Mucosa of stomach (tissue), 1 donor: Measurements from ENCODE around the gene EVA1C.
"Not testable (repeated sequence)": the region's sequence is repeated elsewhere in the genome, so short reads cannot be mapped to it uniquely, and the experiment has no call there.

Experiments
- H3K27me3 ChIP-seq: one replicate; pipeline ENCODE4 v1.7.0; 2013; ENCODE audit warnings: mild to moderate bottlenecking, low read length; ENCODE audit not compliant: control insufficient read depth, insufficient read depth
- H3K36me3 ChIP-seq: one replicate; pipeline ENCODE4 v1.7.0; 2013; ENCODE audit warnings: low read length; ENCODE audit not compliant: control insufficient read depth, insufficient read depth
- H3K4me1 ChIP-seq: one replicate; pipeline ENCODE4 v1.7.0; 2013; ENCODE audit warnings: mild to moderate bottlenecking, low read length; ENCODE audit not compliant: control insufficient read depth, insufficient read depth
- H3K4me3 ChIP-seq: one replicate; pipeline ENCODE4 v1.7.0; 2013; ENCODE audit warnings: low read length
- H3K9ac ChIP-seq: one replicate; pipeline ENCODE4 v1.7.0; 2013; ENCODE audit warnings: mild to moderate bottlenecking, low read length, moderate library complexity
- H3K9me3 ChIP-seq: one replicate; pipeline ENCODE4 v1.7.0; 2013; ENCODE audit warnings: mild to moderate bottlenecking, low read length, moderate library complexity; ENCODE audit not compliant: control insufficient read depth
- donor health status: Pancreatic carcinoma.

Gene EVA1C

DNA sequence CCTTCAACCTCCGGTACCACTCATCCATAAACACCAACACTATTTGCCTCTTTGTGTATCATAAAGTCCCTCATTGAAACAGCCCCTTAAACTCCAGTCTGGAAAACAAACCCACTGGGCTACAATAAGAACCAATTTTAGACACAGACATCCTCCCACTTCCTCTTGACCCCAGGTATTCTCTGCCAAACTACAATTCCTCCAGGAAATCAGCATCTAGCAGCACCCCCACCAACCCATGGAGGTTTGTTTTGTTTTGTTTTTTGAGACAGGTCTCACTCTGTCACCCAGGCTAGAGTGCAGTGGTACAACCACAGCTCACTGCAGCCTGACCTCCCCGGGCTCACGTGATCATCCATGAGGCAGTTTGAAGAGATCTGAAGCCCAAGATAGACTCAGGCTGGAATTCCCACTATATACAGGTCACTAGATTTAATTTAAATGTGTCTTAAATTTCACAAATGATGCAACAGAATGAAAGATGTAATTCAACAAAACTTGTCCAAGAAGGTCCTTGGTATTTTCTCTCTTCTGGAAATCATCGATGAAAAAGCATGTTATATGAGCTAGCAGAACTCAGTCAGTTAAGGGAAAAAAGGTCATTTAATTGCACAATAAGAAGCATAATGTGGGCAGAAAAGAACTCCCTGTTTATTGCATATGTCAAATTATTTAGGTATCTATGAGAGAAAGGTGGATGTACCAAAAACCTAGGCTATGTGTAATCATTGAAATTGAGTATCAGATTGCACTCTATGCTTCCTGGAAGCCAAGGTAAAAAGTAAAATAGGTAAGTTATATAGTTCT lies 142.5 kb downstream of the EVA1C start:
- Histone ChIP-seq H3K36me3 (no peaks in the 10 kb centered on the region), H3K27me3 (no peaks in the 10 kb centered on the region)

DNA sequence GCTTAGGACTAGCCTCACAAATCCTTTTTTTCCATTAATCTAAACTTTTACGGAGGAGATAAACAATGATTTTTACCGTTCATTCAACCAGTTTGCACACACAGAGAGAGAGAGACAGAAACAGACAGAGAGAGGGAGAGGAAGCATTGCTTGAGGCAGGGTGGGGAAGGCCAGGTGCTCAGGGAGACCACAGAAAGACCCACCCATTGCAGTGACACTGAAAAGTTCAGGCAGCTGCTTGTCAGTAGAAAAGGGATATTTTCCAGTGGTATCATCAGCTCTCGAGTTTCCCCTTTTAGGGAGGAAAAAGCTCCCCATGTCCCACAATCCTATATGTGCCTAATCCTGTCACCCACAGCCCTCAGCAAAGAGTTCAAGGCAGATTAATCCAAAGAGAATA lies 145.6 kb downstream of the EVA1C start:
- Histone ChIP-seq H3K9me3 (no peaks in the 10 kb centered on the region), H3K4me3 (no peak overlapping the region), H3K36me3 (no peaks in the 10 kb centered on the region), H3K27me3 (no peaks in the 10 kb centered on the region), H3K9ac (no peak overlapping the region), H3K4me1 (no peaks in the 10 kb centered on the region)

More for the DNA sequence above, 142.5 kb downstream of the EVA1C start:
- no peak overlapping the region for H3K4me3 ChIP-seq
- H3K9me3 ChIP-seq = no peaks in the 10 kb centered on the region
- no peak overlapping the region for H3K9ac ChIP-seq
- no peaks in the 10 kb centered on the region for H3K4me1 ChIP-seq

DNA sequence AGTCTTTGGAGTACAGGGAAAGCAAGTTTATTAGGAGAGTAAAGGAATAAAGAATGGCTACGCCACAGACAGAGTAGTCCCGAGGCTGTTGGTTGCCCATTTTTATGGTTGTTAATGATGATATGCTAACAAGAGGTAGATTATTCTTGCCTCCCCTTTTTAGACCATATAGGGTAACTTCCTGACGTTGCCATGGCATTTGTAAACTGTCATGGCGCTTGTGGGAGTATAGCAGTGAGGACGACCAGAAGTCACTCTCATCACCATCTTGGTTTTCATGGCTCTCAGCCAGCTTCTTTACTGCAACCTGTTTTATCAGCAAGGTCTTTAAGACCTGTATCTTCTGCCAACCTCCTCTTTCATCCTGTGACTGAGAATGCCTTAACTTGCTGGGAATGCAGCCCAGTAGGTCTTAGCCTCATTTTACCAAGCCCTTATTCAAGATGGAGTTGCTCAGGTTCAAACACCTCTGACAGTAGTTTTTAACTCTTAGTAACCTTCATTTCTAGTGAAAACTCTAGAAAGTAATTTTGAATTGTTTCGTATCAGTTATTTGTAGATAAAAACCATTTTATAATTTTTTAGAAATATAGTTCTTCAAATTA lies 146.6 kb downstream of the EVA1C start:
- Histone ChIP-seq H3K4me1 (no peaks in the 10 kb centered on the region), H3K4me3 (no peak overlapping the region), H3K27me3 (no peaks in the 10 kb centered on the region), H3K36me3 (no peaks in the 10 kb centered on the region), H3K9me3 (no peaks in the 10 kb centered on the region), H3K9ac (no peak overlapping the region)

DNA sequence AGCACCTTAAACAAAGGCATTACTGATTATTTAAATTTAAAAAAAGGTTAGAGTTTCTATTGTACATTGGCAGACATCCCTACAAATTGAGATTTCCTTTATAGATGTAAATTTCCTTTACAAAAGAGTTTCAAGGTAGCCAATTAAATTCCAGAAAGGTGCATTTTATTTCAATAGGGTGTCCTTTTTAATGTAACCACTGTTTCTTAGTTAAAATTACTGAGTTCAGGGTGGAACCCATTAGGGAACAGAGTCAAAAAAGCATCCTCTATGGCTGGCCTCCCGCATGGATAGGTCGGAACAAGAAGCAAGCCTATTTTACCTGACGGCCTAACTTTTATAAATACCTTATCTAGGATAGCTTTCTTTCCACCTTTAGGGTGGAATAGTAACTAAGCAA lies 148.4 kb downstream of the EVA1C start:
- Histone ChIP-seq H3K9ac (no peak overlapping the region), H3K27me3 (no peaks in the 10 kb centered on the region), H3K36me3 (no peaks in the 10 kb centered on the region), H3K4me3 (no peak overlapping the region), H3K9me3 (no peaks in the 10 kb centered on the region), H3K4me1 (no peaks in the 10 kb centered on the region)

DNA sequence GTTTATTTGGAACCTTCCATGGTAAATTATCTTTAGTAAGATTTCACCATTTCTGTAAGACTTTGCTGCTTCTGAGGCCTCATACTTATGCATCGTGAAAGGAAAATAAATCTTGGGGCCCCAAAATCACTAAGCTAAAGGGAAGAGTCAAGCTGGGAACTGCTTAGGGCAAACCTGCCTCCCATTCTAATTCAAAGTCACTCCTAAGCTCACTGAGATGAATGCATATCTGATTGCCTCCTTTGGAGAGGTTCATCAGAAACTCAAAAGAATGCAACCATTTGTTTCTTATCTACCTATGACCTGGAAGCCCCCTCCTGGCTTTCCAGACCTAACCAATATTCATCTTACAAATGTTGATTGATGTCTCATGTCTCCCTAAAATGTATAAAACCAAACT lies 149.0 kb downstream of the EVA1C start:
- H3K4me1 ChIP-seq, H3K36me3 ChIP-seq, H3K9ac ChIP-seq, H3K4me3 ChIP-seq, H3K27me3 ChIP-seq, H3K9me3 ChIP-seq: not testable (repeated sequence)

DNA sequence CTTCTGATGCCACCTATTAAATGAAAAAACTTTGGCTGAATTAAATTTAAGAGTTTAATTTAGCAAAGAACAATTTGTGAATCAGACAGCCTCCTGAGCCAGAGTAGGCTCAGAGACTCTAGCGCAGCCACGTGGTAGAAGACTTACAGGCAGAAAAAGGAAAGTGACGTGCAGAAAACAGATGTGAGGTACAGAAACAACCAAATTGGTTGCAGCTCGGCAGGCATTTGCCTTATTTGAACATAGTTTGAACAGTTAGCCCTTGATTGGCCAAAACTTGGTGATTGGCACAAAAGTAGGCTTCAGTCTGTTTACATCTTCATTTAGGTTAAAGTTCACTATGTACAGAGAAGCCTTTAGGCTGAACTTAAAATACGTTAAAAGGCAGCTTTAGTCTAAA lies 149.9 kb downstream of the EVA1C start:
- no peaks in the 10 kb centered on the region for H3K27me3 ChIP-seq
- H3K4me3 ChIP-seq = no peak overlapping the region
- no peaks in the 10 kb centered on the region for H3K9me3 ChIP-seq
- no peak overlapping the region for H3K9ac ChIP-seq
- no peaks in the 10 kb centered on the region for H3K36me3 ChIP-seq
- no peaks in the 10 kb centered on the region for H3K4me1 ChIP-seq

DNA sequence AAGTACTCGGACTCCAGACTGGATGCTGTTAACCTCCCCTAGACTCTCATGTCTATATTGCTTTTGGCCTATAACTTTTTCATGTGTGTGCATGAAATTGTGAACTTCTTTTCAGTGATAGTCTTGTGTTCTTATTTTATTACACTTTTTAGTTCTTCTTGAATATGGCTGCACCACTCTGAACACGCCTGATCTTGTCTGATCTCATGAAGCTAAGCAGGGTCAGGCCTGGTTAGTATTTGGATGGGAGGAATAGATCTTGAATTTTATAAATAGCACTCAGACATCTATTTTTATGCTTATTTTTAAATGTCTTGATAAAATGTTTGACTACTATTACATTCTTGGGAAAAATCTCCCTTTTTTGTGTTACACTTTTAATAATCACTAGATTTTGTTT lies 150.4 kb downstream of the EVA1C start:
- Histone ChIP-seq H3K9me3 (no peaks in the 10 kb centered on the region), H3K9ac (no peak overlapping the region), H3K4me3 (no peak overlapping the region), H3K27me3 (no peaks in the 10 kb centered on the region), H3K4me1 (no peaks in the 10 kb centered on the region), H3K36me3 (no peaks in the 10 kb centered on the region)
